PC-3 (cell line): ENCODE data around the gene BICRA.

Experiments
- CTCF ChIP-seq: fragments of 300-600 bp; sonication (generic); conservative IDR thresholded peaks from 2 replicates; pipeline ENCODE4 v1.5.1; 2017; ENCODE audit warnings: antibody characterized with exemption, low read depth, mild to moderate bottlenecking, low read length
- EZH2phosphoT487 ChIP-seq: fragments of 300-600 bp; sonication (generic); IDR thresholded peaks from 2 replicates; pipeline ENCODE4 v1.6.1; 2018; ENCODE audit warnings: mild to moderate bottlenecking, antibody characterized with exemption, low read length, borderline replicate concordance

GRCh38 chr19:47687906-47688305 is 79.0 kb downstream of the BICRA start:
- TF ChIP-seq CTCF (no peak), EZH2phosphoT487 (no peak)
